ENCODE measurements around the gene APOBEC3G. TPM values are rescaled to one million over a fixed set of nuclear protein-coding genes. Genes with fewer than 3 reads are reported as not detected.

The APOBEC3G gene
- total and polyA plus RNA-seq, 10 of the 15 experiments (the other 5 are each of a cell fraction or from before 2014, with no cell fraction given) = 103 to 232 (median 152) TPM

- peak; percentile 95 for TF ChIP-seq ZNF592 (IDR thresholded peaks at IDR 0.05)
- peak; percentile 94 for TF ChIP-seq ZNF687 (IDR thresholded peaks at IDR 0.05)
- no peak for TF ChIP-seq EED (IDR thresholded peaks at IDR 0.05; ENCODE audit: low read depth)
Measured at GRCh38 chr22:39108487-39108886, 31.4 kb downstream of the APOBEC3G start (continued).
